ENCODE measurements around the gene HIF1A. TPM values are rescaled to one million over a fixed set of nuclear protein-coding genes. Genes with fewer than 3 reads are reported as not detected.

HIF1A gene
- total and polyA plus RNA-seq, 2 of the 13 experiments (the other 11 are each of a cell fraction or from before 2014, with no cell fraction given) = 41.0 to 126 TPM

DNA sequence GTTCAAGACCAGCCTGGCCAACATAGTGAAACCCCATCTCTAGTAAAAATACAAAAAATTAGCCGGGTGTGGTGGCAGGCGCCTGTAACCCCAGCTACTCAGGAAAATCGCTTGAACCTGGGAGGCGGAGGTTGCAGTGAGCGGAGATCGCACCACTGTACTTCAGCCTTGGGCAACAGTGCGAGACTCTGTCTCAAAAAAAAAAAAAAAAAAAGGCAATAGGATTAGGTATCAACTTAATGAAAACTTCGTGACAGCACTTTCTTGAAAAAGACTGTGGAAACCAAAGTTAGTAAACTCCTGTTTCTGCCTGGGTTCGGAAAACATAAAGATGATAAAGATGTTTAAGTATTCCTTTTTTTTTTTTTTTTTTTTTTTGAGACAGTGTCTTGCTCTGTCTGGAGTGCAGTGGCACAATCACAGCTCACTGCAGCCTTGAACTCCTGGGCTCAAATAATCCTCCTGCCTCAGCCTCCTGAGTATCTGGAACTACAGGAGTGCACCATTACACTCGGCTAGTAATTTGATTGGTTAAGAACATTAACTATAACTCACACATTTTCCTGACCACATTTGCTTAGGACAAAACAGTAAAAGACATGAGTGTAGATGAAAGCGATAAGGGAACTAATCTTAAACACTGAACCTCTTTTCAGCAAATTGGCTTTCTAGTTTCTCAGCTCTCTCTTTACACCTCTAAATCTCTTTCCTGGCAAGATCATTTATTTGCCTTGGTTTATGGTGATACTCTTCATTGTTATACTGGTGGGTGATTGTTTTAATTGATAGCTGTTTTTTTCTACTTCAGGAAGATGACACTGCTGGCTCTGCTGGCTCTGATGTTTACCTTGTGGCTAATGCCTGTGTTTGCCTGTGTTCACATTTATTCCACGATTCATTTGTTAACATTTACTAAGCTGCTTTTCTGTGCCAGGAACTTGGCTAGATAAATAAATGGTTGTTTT is 15.8 kb downstream of the HIF1A start (continued):
- TF ChIP-seq ZNF678 (CRISPR knock-in tag; IDR thresholded peaks at IDR 0.05) (no peak), MXI1 (IDR thresholded peaks at IDR 0.05; ENCODE audit: borderline replicate concordance, low read depth, low read length) (no peak), ATF7-NPFF (CRISPR knock-in tag; IDR thresholded peaks at IDR 0.05; ENCODE audit: low read depth) (no peak), FOXK1 (CRISPR knock-in tag; IDR thresholded peaks at IDR 0.05; ENCODE audit: borderline replicate concordance, low read depth) (peak; percentile 48; the same call in 1 of the 2 replicates), JUNB (CRISPR knock-in tag; IDR thresholded peaks at IDR 0.05; ENCODE audit: borderline replicate concordance) (no peak), SOX6 (IDR thresholded peaks at IDR 0.05) (no peak), SOX6 (CRISPR knock-in tag; IDR thresholded peaks at IDR 0.05) (peak; percentile 40; the same call in 1 of the 2 replicates), RXRB (CRISPR knock-in tag; IDR thresholded peaks at IDR 0.05; ENCODE audit: borderline replicate concordance) (0 out of 2 replicates have a peak, but pooled peaks have one; percentile 21), CREB1 (IDR thresholded peaks at IDR 0.05) (no peak), CREB1 (CRISPR knock-in tag; IDR thresholded peaks at IDR 0.05) (no peak), ZMAT3 (CRISPR knock-in tag; conservative IDR thresholded peaks at IDR 0.05) (no peak), ZNF652 (CRISPR knock-in tag; IDR thresholded peaks at IDR 0.05; ENCODE audit: borderline replicate concordance, low read depth) (no peak), RBM22 (optimal IDR thresholded peaks at IDR 0.05; ENCODE audit: low read length) (no peak), SRSF9 (IDR thresholded peaks at IDR 0.05; ENCODE audit: borderline replicate concordance, insufficient read depth, low read depth, low read length, poor library complexity, severe bottlenecking) (no peak), ZNF879 (CRISPR knock-in tag; IDR thresholded peaks at IDR 0.05) (no peak)
- TF ChIP-seq, protein P1, sequence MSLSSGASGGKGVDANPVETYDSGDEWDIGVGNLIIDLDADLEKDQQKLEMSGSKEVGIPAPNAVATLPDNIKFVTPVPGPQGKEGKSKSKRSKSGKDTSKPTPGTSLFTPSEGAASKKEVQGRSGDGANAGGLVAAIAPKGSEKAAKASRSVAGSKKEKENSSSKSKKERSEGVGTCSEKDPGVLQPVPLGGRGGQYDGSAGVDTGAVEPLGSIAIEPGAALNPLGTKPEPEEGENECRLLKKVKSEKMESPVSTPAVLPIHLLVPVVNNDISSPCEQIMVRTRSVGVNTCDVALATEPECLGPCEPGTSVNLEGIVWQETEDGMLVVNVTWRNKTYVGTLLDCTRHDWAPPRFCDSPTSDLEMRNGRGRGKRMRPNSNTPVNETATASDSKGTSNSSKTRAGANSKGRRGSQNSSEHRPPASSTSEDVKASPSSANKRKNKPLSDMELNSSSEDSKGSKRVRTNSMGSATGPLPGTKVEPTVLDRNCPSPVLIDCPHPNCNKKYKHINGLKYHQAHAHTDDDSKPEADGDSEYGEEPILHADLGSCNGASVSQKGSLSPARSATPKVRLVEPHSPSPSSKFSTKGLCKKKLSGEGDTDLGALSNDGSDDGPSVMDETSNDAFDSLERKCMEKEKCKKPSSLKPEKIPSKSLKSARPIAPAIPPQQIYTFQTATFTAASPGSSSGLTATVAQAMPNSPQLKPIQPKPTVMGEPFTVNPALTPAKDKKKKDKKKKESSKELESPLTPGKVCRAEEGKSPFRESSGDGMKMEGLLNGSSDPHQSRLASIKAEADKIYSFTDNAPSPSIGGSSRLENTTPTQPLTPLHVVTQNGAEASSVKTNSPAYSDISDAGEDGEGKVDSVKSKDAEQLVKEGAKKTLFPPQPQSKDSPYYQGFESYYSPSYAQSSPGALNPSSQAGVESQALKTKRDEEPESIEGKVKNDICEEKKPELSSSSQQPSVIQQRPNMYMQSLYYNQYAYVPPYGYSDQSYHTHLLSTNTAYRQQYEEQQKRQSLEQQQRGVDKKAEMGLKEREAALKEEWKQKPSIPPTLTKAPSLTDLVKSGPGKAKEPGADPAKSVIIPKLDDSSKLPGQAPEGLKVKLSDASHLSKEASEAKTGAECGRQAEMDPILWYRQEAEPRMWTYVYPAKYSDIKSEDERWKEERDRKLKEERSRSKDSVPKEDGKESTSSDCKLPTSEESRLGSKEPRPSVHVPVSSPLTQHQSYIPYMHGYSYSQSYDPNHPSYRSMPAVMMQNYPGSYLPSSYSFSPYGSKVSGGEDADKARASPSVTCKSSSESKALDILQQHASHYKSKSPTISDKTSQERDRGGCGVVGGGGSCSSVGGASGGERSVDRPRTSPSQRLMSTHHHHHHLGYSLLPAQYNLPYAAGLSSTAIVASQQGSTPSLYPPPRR (CRISPR knock-in tag; IDR thresholded peaks at IDR 0.05; ENCODE audit: borderline replicate concordance) = peak; percentile 69; the same call in 1 of the 2 replicates
- TF ChIP-seq, protein P2, sequence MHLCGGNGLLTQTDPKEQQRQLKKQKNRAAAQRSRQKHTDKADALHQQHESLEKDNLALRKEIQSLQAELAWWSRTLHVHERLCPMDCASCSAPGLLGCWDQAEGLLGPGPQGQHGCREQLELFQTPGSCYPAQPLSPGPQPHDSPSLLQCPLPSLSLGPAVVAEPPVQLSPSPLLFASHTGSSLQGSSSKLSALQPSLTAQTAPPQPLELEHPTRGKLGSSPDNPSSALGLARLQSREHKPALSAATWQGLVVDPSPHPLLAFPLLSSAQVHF (CRISPR knock-in tag; IDR thresholded peaks at IDR 0.05) = no peak
- TF ChIP-seq, protein P3, sequence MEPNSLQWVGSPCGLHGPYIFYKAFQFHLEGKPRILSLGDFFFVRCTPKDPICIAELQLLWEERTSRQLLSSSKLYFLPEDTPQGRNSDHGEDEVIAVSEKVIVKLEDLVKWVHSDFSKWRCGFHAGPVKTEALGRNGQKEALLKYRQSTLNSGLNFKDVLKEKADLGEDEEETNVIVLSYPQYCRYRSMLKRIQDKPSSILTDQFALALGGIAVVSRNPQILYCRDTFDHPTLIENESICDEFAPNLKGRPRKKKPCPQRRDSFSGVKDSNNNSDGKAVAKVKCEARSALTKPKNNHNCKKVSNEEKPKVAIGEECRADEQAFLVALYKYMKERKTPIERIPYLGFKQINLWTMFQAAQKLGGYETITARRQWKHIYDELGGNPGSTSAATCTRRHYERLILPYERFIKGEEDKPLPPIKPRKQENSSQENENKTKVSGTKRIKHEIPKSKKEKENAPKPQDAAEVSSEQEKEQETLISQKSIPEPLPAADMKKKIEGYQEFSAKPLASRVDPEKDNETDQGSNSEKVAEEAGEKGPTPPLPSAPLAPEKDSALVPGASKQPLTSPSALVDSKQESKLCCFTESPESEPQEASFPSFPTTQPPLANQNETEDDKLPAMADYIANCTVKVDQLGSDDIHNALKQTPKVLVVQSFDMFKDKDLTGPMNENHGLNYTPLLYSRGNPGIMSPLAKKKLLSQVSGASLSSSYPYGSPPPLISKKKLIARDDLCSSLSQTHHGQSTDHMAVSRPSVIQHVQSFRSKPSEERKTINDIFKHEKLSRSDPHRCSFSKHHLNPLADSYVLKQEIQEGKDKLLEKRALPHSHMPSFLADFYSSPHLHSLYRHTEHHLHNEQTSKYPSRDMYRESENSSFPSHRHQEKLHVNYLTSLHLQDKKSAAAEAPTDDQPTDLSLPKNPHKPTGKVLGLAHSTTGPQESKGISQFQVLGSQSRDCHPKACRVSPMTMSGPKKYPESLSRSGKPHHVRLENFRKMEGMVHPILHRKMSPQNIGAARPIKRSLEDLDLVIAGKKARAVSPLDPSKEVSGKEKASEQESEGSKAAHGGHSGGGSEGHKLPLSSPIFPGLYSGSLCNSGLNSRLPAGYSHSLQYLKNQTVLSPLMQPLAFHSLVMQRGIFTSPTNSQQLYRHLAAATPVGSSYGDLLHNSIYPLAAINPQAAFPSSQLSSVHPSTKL (CRISPR knock-in tag; IDR thresholded peaks at IDR 0.05) = peak; percentile 73

Measured in HepG2 (cell line).